Measurements from ENCODE around the gene PKP2.

Gene PKP2

DNA sequence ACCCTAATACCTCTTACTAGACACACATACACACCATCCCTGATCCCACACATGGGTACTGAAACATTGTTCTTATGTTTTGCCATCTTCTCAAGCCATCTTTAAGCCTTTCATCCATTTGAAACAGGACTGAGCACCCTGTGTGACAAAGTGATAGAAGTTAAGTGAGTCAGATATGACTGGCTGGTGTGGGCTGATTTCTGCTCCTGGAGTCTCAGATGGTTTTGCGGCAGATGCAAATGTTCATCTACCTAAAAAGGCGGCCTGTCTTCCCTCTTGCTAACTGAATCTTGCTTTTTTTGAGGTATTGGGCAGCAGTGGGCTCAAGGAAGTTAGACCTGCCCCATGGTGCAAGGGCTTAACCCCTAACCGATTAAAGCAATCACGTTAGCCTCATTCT lies 30.4 kb upstream of the PKP2 start:
- no peak overlapping the region for H3K4me2 ChIP-seq (ENCODE audit: low read length)
- H2AFZ ChIP-seq (ENCODE audit: low read length), result no peak overlapping the region
- no peaks in the 10 kb centered on the region for H3K36me3 ChIP-seq (ENCODE audit: insufficient read depth, low read length)
- no peaks in the 10 kb centered on the region for H3F3A ChIP-seq (ENCODE audit: insufficient read depth, low read length)
- no peaks in the 10 kb centered on the region for H4K20me1 ChIP-seq (ENCODE audit: insufficient read depth, low read length)
- no peak overlapping the region for H3K27ac ChIP-seq (ENCODE audit: low read depth, low read length, poor library complexity, severe bottlenecking)
- TF ChIP-seq EZH2 (IDR thresholded peaks at IDR 0.05; ENCODE audit: borderline replicate concordance, low read length), result no peak
- TF ChIP-seq, protein P1, sequence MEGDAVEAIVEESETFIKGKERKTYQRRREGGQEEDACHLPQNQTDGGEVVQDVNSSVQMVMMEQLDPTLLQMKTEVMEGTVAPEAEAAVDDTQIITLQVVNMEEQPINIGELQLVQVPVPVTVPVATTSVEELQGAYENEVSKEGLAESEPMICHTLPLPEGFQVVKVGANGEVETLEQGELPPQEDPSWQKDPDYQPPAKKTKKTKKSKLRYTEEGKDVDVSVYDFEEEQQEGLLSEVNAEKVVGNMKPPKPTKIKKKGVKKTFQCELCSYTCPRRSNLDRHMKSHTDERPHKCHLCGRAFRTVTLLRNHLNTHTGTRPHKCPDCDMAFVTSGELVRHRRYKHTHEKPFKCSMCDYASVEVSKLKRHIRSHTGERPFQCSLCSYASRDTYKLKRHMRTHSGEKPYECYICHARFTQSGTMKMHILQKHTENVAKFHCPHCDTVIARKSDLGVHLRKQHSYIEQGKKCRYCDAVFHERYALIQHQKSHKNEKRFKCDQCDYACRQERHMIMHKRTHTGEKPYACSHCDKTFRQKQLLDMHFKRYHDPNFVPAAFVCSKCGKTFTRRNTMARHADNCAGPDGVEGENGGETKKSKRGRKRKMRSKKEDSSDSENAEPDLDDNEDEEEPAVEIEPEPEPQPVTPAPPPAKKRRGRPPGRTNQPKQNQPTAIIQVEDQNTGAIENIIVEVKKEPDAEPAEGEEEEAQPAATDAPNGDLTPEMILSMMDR (IDR thresholded peaks at IDR 0.05; ENCODE audit: low read length), result no peak
- H3K9ac ChIP-seq (ENCODE audit: low read length), result no peak overlapping the region
- no peak overlapping the region for H3K4me3 ChIP-seq (ENCODE audit: low read depth, low read length, poor library complexity, severe bottlenecking)
- H3K27me3 ChIP-seq (ENCODE audit: insufficient read depth, low read length), result no peaks in the 10 kb centered on the region; the same call in 1 of the 2 replicates
- no peaks in the 10 kb centered on the region for H3K9me2 ChIP-seq (ENCODE audit: low read depth, low read length)
- H3K4me1 ChIP-seq (ENCODE audit: insufficient read depth, low read length, severe bottlenecking), result no peaks in the 10 kb centered on the region
- no peaks in the 10 kb centered on the region for H3K9me3 ChIP-seq (ENCODE audit: low read length)
- H3K79me2 ChIP-seq (ENCODE audit: insufficient read depth, low read length), result no peaks in the 10 kb centered on the region

DNA sequence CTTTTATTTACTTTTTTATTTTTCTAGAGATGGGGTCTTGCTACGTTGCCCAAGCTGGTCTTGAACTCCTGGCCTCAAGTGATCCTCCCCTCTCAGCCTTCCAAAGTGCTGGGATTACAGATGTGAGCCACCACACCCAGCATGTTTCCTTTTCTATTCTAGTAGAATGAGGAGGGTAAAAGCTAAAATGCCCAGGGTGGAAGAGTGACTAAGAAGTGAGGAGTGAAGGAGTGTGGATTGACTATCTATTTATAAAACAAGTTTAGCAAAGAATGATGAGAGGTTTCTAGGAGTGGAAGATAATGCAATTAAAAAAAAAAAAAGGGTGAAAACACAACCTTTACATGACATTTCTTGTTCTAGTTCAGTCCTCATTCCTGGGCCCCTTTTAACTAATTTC lies 29.8 kb upstream of the PKP2 start:
- Histone ChIP-seq H3K9me3 (ENCODE audit: low read length) (no peaks in the 10 kb centered on the region), H2AFZ (ENCODE audit: low read length) (no peak overlapping the region), H3K27me3 (ENCODE audit: insufficient read depth, low read length) (no peaks in the 10 kb centered on the region; the same call in 1 of the 2 replicates), H3K27ac (ENCODE audit: low read depth, low read length, poor library complexity, severe bottlenecking) (no peak overlapping the region), H4K20me1 (ENCODE audit: insufficient read depth, low read length) (no peaks in the 10 kb centered on the region), H3K4me1 (ENCODE audit: insufficient read depth, low read length, severe bottlenecking) (no peaks in the 10 kb centered on the region), H3K4me2 (ENCODE audit: low read length) (no peak overlapping the region), H3K36me3 (ENCODE audit: insufficient read depth, low read length) (no peaks in the 10 kb centered on the region), H3K9me2 (ENCODE audit: low read depth, low read length) (no peaks in the 10 kb centered on the region), H3K4me3 (ENCODE audit: low read depth, low read length, poor library complexity, severe bottlenecking) (no peak overlapping the region), H3K79me2 (ENCODE audit: insufficient read depth, low read length) (no peaks in the 10 kb centered on the region), H3K9ac (ENCODE audit: low read length) (no peak overlapping the region), H3F3A (ENCODE audit: insufficient read depth, low read length) (no peaks in the 10 kb centered on the region)
- TF ChIP-seq EZH2 (IDR thresholded peaks at IDR 0.05; ENCODE audit: borderline replicate concordance, low read length), result no peak
- TF ChIP-seq, protein P1 (IDR thresholded peaks at IDR 0.05; ENCODE audit: low read length), result no peak

DNA sequence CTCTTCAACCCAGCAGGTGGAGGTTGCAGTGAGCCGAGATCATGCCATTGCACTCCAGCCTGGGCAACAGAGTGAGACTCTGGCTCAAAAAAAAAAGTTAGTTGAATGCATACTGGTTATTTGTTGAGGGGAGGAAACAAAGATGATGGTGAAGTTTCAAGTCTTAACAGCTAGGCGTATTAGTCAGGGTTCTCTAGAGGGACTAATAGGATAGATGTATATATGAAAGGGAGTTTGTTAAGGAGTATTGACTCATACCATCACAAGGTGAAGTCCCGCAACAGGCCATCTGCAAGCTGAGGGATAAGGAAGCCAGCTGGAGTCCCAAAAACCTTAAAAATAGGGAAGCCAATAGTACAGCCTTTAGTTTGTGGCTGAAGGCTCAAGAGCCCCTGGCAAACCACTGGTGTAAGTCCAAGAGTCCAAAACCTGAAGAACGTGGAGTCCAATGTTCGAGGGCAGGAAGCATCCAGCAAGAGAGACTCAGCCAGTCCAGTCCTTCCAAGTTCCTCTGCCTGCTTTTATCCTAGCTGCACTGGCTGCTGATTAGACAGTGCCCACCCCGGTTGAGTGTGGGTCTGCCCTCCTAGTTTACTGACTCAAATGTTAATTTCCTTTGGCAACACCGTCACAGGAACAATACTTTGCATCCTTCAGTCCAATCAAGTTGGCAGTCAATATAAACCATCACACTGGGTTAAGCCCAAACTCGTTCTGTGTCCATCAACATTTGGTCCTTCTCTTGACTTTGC lies 26.1 kb upstream of the PKP2 start:
- Histone ChIP-seq H3K27me3 (ENCODE audit: insufficient read depth, low read length) (no peaks in the 10 kb centered on the region; the same call in 1 of the 2 replicates), H3K9me2 (ENCODE audit: low read depth, low read length) (no peaks in the 10 kb centered on the region), H3K9ac (ENCODE audit: low read length) (no peak overlapping the region), H3K4me1 (ENCODE audit: insufficient read depth, low read length, severe bottlenecking) (no peaks in the 10 kb centered on the region), H3K4me2 (ENCODE audit: low read length) (no peak overlapping the region), H3K4me3 (ENCODE audit: low read depth, low read length, poor library complexity, severe bottlenecking) (no peak overlapping the region), H3K79me2 (ENCODE audit: insufficient read depth, low read length) (no peaks in the 10 kb centered on the region), H3K9me3 (ENCODE audit: low read length) (no peaks in the 10 kb centered on the region), H4K20me1 (ENCODE audit: insufficient read depth, low read length) (no peaks in the 10 kb centered on the region), H3K27ac (ENCODE audit: low read depth, low read length, poor library complexity, severe bottlenecking) (no peak overlapping the region), H3K36me3 (ENCODE audit: insufficient read depth, low read length) (no peaks in the 10 kb centered on the region), H2AFZ (ENCODE audit: low read length) (no peak overlapping the region), H3F3A (ENCODE audit: insufficient read depth, low read length) (no peaks in the 10 kb centered on the region)
- TF ChIP-seq, protein P1 (IDR thresholded peaks at IDR 0.05; ENCODE audit: low read length), result no peak
- TF ChIP-seq EZH2 (IDR thresholded peaks at IDR 0.05; ENCODE audit: borderline replicate concordance, low read length), result no peak
